ENCODE results near the gene ASIC4. TPM values are rescaled to one million over a fixed set of nuclear protein-coding genes. Genes with fewer than 3 reads are reported as not detected.

The ASIC4 gene
- total and polyA plus RNA-seq, 9 of the 15 experiments (the other 6 are each of a cell fraction or from before 2014, with no cell fraction given), result 0.07 to 19.2 (median 4.8) TPM

- TF ChIP-seq ZNF778 (CRISPR knock-in tag; IDR thresholded peaks at IDR 0.05) (no peak), NFIC (IDR thresholded peaks at IDR 0.05) (no peak), RAD21 (CRISPR knock-in tag; conservative IDR thresholded peaks at IDR 0.05 in 1 of 2, IDR thresholded peaks at IDR 0.05 in 1 of 2) (no peak), ZNF584 (CRISPR knock-in tag; IDR thresholded peaks at IDR 0.05; ENCODE audit: low read depth) (no peak), CREBBP (IDR thresholded peaks at IDR 0.05; ENCODE audit: low read depth, low read length) (no peak), ZNF280A (IDR thresholded peaks at IDR 0.05; ENCODE audit: low read depth, partially characterized antibody) (no peak), KDM4B (IDR thresholded peaks at IDR 0.05; ENCODE audit: borderline replicate concordance in 2 of 2, low read depth in 1 of 2) (peak in 1 of 2 experiments; percentile 73; a peak in 1 of 4 replicates), WHSC1 (IDR thresholded peaks at IDR 0.05; ENCODE audit: low read length) (no peak), PHF8 (IDR thresholded peaks at IDR 0.05; ENCODE audit: borderline replicate concordance, low read length) (peak; percentile 27; the same call in 1 of the 2 replicates), RBBP5 (IDR thresholded peaks at IDR 0.05; ENCODE audit: borderline replicate concordance, insufficient read depth, low read length, poor library complexity, severe bottlenecking) (no peak), SREBF1 (IDR thresholded peaks at IDR 0.05; ENCODE audit: borderline replicate concordance, low read depth, low read length) (no peak), ZNF282 (CRISPR knock-in tag; IDR thresholded peaks at IDR 0.05) (no peak), ZEB2 (IDR thresholded peaks at IDR 0.05) (no peak), KLF16 (IDR thresholded peaks at IDR 0.05) (no peak), CCAR2 (IDR thresholded peaks at IDR 0.05; ENCODE audit: low read depth, low read length) (no peak), DNMT1 (IDR thresholded peaks at IDR 0.05) (no peak), ETV5 (CRISPR knock-in tag; IDR thresholded peaks at IDR 0.05; ENCODE audit: low read depth) (peak; percentile 86; the same call in 1 of the 2 replicates), ZNF175 (CRISPR knock-in tag; IDR thresholded peaks at IDR 0.05; ENCODE audit: low read depth) (no peak), THRAP3 (IDR thresholded peaks at IDR 0.05; ENCODE audit: borderline replicate concordance) (no peak), PCBP1 (IDR thresholded peaks at IDR 0.05; ENCODE audit: low read depth, low read length, poor library complexity, severe bottlenecking) (no peak), AFF4 (CRISPR knock-in tag; IDR thresholded peaks at IDR 0.05) (no peak)
- TF ChIP-seq, protein P1, sequence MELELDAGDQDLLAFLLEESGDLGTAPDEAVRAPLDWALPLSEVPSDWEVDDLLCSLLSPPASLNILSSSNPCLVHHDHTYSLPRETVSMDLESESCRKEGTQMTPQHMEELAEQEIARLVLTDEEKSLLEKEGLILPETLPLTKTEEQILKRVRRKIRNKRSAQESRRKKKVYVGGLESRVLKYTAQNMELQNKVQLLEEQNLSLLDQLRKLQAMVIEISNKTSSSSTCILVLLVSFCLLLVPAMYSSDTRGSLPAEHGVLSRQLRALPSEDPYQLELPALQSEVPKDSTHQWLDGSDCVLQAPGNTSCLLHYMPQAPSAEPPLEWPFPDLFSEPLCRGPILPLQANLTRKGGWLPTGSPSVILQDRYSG (tag; conservative IDR thresholded peaks at IDR 0.05; ENCODE audit: low read depth), result no peak
Measured at GRCh38 chr2:219543596-219544358, 29.5 kb downstream of the ASIC4 start, which contains the start of the genes CHPF and TMEM198 (continued).

All from K562 (cell line).